ENCODE measurements around the gene OR10G6. TPM values are rescaled to one million over a fixed set of nuclear protein-coding genes. Genes with fewer than 3 reads are reported as not detected.

Gene OR10G6
- total and polyA plus RNA-seq, 11 donors = not detected

GRCh38 chr11:123945132-123945531 lies 49.8 kb downstream of the OR10G6 start:
- intact Hi-C loops (cut with DNase I) = no loop called here
- no peak for DNase-seq
- 5 to 29% (median 25%) methylated on average over 1 of the region's 1 CpG for WGBS, 4 donors
- H3K36me3 ChIP-seq = no peaks in the 10 kb centered on the region
- no peaks in the 10 kb centered on the region for H3K4me1 ChIP-seq
- no peak overlapping the region for H3K27ac ChIP-seq
- H3K4me3 ChIP-seq = no peak overlapping the region
- no peak for ATAC-seq
- no peaks in the 10 kb centered on the region for H3K9me3 ChIP-seq
- H3K27me3 ChIP-seq = no peaks in the 10 kb centered on the region
- TF ChIP-seq CTCF (IDR thresholded peaks at IDR 0.05) = no peak
- no peak for TF ChIP-seq POLR2A (IDR thresholded peaks at IDR 0.05)

Other genes with a start within 250 kb of the OR10G6 start
- not detected for gene OR6X1, start 240.6 kb downstream of the OR10G6 start, total RNA-seq
- gene OR6X1, start 240.6 kb downstream of the OR10G6 start, polyA plus RNA-seq = not detected
- gene OR6M1, start 188.8 kb downstream of the OR10G6 start, total RNA-seq = not detected
- gene OR6M1, start 188.8 kb downstream of the OR10G6 start, polyA plus RNA-seq = not detected
- not detected for gene TMEM225, start 109.5 kb downstream of the OR10G6 start, total RNA-seq
- gene TMEM225, start 109.5 kb downstream of the OR10G6 start, polyA plus RNA-seq = not detected
- gene OR8D4, start 93.0 kb downstream of the OR10G6 start, total RNA-seq = not detected
- gene OR8D4, start 93.0 kb downstream of the OR10G6 start, polyA plus RNA-seq = not detected
- gene OR4D5, start 55.5 kb downstream of the OR10G6 start, total RNA-seq = not detected
- gene OR4D5, start 55.5 kb downstream of the OR10G6 start, polyA plus RNA-seq = not detected
- gene OR6T1, start 51.3 kb downstream of the OR10G6 start, total RNA-seq = not detected
- gene OR6T1, start 51.3 kb downstream of the OR10G6 start, polyA plus RNA-seq = not detected
- not detected for gene OR10S1, start 17.4 kb downstream of the OR10G6 start, total RNA-seq
- not detected for gene OR10S1, start 17.4 kb downstream of the OR10G6 start, polyA plus RNA-seq
- not detected for gene OR10G4, start 17.8 kb upstream of the OR10G6 start, total RNA-seq
- not detected for gene OR10G4, start 17.8 kb upstream of the OR10G6 start, polyA plus RNA-seq
- not detected for gene OR10G9, start 27.9 kb upstream of the OR10G6 start, total RNA-seq
- not detected for gene OR10G9, start 27.9 kb upstream of the OR10G6 start, polyA plus RNA-seq
- gene OR10G8, start 31.6 kb upstream of the OR10G6 start, total RNA-seq = not detected
- not detected for gene OR10G8, start 31.6 kb upstream of the OR10G6 start, polyA plus RNA-seq
- not detected for gene OR10G7, start 46.2 kb upstream of the OR10G6 start, total RNA-seq
- gene OR10G7, start 46.2 kb upstream of the OR10G6 start, polyA plus RNA-seq = not detected
- gene VWA5A, start 120.3 kb upstream of the OR10G6 start, total RNA-seq = 10 to 100 TPM in 1 of 9 donors, 1 to 10 TPM in 8; 2.3 to 13.7 (median 4.2) TPM
- gene VWA5A, start 120.3 kb upstream of the OR10G6 start, polyA plus RNA-seq = 1 to 10 TPM; 1.2 to 1.8 TPM
- not detected for gene OR10D3, start 188.2 kb upstream of the OR10G6 start, total RNA-seq
- gene OR10D3, start 188.2 kb upstream of the OR10G6 start, polyA plus RNA-seq = not detected
- not detected for gene OR8G1, start 245.9 kb upstream of the OR10G6 start, total RNA-seq
- gene OR8G1, start 245.9 kb upstream of the OR10G6 start, polyA plus RNA-seq = not detected